C4-2B (cell line): ENCODE measurements around the gene TRIM68.

Source experiments
- ZFX ChIP-seq: fragments of 450-650 bp; IDR thresholded peaks from 2 replicates; pipeline ENCODE4 v1.6.1; 2017
- TF ChIP-seq, protein P1 (sequence below): fragments of 450-650 bp; conservative IDR thresholded peaks from 2 replicates; pipeline ENCODE4 v1.5.1; 2017; ENCODE audit warnings: mild to moderate bottlenecking

DNA sequence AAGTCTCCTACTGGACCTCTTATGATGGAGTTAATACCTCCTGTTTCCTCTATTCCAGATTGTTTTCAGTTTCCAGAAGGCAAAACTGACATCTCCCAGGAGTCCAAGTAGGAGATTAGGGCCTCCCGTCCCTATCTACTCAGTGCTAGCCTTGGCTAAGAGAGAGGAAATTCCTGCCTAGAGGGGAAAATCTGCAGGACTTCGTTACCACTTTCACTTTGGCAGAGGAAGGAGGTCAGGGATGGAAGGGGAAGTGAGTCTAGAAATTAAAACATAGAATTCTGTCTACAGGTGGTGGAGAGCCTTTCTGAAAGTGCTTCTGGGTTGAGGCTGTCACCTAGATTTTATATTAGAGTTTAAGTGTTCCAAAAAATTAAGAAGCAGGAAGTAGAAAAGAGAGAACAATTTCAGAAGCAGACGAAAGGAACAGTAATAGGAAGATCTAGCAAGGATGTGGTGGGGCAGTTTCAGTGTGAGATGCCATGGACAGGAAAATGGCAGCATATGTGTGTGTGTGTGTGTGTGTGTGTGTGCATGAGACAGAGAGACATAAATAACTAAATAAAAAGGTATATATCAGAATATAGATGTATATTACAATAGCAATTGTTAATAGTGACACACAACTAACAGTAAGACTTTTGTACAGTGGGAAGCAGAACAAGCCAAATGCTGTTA is 2.4 kb upstream of the TRIM68 start:
- TF ChIP-seq, protein P1, sequence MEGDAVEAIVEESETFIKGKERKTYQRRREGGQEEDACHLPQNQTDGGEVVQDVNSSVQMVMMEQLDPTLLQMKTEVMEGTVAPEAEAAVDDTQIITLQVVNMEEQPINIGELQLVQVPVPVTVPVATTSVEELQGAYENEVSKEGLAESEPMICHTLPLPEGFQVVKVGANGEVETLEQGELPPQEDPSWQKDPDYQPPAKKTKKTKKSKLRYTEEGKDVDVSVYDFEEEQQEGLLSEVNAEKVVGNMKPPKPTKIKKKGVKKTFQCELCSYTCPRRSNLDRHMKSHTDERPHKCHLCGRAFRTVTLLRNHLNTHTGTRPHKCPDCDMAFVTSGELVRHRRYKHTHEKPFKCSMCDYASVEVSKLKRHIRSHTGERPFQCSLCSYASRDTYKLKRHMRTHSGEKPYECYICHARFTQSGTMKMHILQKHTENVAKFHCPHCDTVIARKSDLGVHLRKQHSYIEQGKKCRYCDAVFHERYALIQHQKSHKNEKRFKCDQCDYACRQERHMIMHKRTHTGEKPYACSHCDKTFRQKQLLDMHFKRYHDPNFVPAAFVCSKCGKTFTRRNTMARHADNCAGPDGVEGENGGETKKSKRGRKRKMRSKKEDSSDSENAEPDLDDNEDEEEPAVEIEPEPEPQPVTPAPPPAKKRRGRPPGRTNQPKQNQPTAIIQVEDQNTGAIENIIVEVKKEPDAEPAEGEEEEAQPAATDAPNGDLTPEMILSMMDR = no peak
- no peak for TF ChIP-seq ZFX
